Astrocyte of the hippocampus (primary cell): Measurements from ENCODE around the gene C2CD5.
"Not testable (repeated sequence)": the region's sequence is repeated elsewhere in the genome, so short reads cannot be mapped to it uniquely, and the experiment has no call there.

ENCODE experiments used
- DNase-seq: peaks from one replicate; pipeline ENCODE4 v3.0.0; 2011; ENCODE audit warnings: low read depth, low spot score

The C2CD5 gene

GRCh38 chr12:22535478-22535877, 8.9 kb downstream of the C2CD5 start:
- no peak for DNase-seq

DNA sequence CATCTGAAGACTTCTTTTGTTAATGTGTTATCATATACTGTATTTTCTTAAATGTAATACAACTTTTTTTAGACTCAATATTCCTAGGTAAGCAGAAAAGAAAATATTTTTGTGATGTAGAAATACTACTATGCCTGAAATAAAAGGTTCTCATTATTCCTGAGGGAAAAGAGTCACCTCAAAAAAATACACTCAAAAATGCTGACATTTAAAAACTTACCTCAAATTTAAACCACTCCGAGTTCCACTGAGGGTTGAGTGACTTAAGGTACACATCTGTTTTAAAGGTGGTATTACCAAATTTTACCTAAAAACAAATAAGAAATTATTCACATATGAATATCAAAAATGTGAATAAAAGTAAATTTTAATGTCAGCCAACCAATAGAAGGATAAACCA, 9.3 kb downstream of the C2CD5 start:
- DNase-seq = no peak

GRCh38 chr12:22533155-22533554, 11.2 kb downstream of the C2CD5 start:
- DNase-seq = no peak

DNA sequence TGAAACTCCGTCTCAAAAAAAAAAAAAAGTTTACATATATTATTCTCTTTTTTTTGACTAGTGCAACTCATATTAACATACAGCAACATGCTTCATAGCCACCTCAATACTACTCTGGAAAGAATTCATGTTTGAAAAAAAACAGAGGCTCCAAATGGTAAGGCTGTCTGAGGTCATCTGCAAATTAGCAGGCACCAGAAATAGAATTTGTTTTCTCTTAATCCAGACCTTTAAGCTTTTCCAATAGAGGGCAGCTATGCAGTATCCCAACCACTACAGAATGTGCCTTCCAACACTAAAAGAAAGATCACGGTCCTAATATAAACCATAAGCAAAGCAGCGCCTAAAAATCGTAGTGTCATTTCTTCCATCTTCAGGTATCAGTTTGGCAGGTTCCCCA, 12.0 kb downstream of the C2CD5 start:
- no peak for DNase-seq

- DNase-seq = no peak
Measured at GRCh38 chr12:22531205-22531604, 13.1 kb downstream of the C2CD5 start.

DNA sequence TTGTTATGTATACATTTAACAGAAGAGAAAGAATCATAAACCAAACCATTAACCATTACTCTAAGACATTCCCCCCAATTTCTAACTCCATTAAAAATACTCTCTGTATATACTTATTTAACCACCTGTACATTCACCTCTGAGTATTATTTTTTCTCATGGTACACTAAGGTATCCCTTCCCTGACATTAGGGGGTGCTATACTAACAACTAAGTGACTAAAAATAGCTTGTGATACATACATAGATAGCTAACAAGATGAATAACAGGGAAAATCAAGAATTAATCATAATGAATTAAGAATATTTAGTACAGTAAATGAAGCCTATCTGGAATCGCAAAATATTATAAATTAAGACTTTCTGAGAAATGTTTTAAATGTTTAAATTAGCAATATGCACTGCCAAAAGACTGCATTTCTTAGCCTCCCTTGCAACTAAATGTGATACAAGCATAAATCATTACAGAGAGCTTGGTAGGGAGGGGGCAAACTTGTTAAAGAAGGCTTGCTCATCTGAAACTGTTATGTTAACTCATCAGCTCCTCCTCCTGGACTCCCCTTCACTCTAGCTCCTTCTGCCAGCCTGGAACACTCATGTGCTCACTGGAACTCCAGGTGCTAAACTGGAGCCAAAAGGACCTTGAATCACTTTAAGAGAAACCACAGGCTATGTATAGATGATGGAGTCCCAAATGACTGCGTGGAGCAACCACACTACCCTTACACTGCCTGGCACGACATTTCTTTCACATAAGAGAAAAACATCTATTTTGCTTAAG, 14.9 kb downstream of the C2CD5 start:
- DNase-seq = peak; percentile 5

GRCh38 chr12:22527999-22528398, 16.3 kb downstream of the C2CD5 start:
- DNase-seq = peak; percentile 15

DNA sequence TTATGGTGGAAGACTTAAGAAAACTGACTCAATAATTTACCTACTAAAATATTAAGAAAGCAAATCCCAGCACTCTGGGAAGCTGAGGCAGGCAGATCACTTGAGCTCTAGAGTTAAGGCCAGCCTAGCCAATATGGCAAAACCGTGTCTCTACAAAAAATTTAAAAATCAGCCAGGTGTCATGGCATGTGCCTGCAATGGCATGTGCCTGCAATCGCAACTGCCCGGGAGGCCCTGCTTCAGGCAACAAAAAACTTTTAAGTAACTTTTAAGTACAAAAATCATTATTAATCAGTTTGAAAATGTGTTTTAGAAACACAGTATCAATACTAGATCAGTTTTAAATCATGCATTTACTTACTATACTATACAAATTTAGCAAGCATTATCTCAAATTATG, 17.5 kb downstream of the C2CD5 start:
- no peak for DNase-seq

- no peak for DNase-seq
Measured at GRCh38 chr12:22525426-22525825, 18.9 kb downstream of the C2CD5 start.

- peak; percentile 26 for DNase-seq
Measured at GRCh38 chr12:22518998-22519397, 25.3 kb downstream of the C2CD5 start.

GRCh38 chr12:22518060-22518719, 26.2 kb downstream of the C2CD5 start:
- peak; percentile 73 for DNase-seq

- no peak for DNase-seq
Measured at GRCh38 chr12:22514875-22515274, 29.5 kb downstream of the C2CD5 start.

DNA sequence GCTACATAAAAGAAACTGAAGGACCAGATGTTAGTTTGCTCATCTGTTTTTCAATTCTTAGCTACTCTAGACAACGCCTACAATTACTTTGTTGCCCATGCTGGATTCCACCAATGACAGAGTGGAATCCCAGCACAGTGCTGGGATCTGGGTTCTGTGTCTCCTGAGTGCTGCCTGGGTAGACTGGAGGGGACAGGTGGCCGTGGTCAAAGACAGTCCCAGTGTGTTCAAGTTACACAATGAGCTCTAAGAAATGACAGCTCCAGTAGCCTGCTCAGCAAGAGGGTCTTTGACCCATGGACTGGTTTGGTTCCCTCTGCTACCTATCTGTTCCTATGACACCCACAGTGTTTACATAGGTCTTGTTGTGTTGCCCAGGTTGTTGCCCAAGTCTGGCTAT, 38.5 kb downstream of the C2CD5 start:
- DNase-seq = no peak

DNA sequence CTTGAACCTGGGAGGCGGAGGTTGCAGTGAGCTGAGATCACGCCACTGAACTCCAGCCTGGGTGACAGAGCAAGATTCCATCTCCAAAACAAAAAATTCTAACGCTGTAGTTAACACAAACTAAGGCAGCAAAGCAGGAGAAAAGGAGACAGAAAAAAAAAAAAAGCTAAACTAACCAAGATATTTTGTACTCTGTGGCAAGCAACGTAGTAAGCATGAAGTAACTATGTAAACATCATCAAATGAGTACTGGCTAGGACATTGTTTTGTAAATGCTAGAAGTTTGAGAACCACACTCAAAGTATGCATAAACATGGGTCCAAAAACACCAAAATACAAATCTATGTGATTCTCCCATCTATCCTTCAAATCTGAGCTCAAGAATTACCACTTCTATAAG, 44.2 kb downstream of the C2CD5 start:
- DNase-seq = no peak

DNA sequence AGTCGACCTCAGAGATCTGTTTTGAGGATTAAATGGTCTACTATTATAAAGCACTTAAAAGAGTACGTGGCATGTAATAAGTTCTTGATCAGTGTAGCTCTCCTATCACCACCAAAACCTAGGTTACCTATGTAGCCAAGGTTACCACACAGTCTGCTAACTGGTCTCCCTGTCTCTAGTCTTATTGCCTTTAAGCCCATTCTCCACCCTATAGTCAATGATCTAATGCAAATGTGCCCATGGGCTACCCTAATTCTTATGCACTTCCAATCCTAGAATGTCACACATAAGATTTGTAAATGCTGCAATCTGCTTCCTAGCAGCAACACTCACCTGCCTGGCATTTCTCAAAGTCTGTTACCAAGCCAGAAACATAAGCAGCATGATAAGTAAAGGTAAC, 44.9 kb downstream of the C2CD5 start:
- no peak for DNase-seq

DNA sequence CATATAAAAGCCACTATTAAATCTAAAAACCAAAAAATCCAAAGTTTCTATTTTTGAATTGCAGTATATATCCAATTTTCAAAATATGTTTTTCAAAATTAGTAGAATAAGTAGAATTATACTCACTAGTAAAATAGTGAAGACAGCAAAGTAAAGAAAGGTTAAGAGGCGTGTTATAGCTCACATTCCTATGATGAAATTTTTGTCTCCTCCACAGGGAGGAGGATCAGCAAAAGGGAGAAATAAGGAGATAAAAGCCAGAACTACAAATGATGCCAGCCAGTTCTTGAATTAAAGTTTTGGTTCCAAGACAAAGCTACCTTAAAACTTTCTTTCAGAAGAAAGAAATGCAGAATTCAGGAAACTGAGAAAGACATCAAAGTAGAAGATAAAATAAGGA, 50.0 kb downstream of the C2CD5 start:
- no peak for DNase-seq

DNA sequence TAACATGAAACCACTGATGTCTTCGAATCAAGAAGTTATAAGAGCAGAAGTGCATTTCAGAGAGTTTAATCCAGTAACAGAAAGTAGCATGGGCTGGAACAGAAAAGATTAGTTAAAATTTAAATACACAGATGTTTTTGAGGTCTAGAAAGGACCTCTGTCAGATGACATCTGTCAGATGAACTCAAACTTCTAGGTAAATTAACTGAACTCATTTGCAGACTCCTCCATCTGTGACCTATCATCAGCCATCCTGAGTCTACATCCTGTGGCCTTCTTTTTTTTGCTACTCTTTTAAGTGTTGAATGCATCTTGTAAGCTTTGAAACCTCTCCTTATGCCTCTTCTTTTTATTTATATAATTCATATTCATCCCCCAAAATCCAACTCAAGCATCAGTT, 53.3 kb downstream of the C2CD5 start:
- DNase-seq = no peak

GRCh38 chr12:22488478-22488877, 55.9 kb downstream of the C2CD5 start:
- no peak for DNase-seq

- DNase-seq = not testable (repeated sequence)
Measured at GRCh38 chr12:22487683-22488082, 56.7 kb downstream of the C2CD5 start.

DNA sequence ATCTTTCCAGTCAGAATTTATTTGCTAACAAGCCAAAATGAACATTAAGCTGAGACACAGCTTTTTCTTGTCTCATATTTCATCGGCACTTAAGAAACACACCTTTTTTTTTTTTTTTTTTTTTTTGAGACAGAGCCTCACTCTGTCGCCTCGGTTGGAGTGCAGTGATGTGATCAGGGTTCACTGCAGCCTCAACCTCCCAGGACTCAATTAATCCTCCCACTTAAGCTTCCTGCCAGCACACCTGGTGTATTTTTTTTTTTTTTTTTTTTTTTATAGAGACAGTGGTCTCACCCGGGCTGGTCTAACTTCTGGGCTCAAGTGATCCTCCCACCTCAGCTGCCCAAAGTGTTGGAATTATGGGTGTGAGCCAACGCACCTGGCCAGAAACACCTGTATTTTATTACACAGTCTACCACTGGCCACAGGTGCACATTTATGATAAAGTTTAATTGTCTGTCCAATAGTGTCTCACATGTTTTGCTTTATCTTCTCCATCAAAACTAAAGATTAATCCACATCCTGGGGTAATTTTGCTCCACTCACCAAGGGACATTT, 62.7 kb downstream of the C2CD5 start:
- no peak for DNase-seq

- not testable (repeated sequence) for DNase-seq
Measured at GRCh38 chr12:22480814-22481213, 63.5 kb downstream of the C2CD5 start.

DNA sequence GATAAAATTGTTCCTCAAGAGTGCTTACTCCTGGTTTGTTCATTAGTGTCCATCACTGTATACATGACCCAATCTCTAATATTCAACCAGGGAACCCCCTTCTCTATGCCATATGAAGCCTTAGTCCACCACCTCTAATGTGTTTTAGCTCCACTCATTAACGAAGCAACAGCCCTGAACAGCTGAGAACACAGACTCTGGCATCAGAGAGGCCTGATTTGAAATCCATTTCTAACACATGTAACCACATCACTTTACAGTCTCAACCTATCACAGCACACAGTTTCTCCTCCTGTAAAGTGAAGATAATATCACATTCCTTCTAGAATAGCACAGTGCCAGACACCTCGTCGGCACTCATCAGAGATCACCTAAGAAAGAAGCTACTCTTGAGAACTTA, 64.3 kb downstream of the C2CD5 start:
- DNase-seq = no peak

DNA sequence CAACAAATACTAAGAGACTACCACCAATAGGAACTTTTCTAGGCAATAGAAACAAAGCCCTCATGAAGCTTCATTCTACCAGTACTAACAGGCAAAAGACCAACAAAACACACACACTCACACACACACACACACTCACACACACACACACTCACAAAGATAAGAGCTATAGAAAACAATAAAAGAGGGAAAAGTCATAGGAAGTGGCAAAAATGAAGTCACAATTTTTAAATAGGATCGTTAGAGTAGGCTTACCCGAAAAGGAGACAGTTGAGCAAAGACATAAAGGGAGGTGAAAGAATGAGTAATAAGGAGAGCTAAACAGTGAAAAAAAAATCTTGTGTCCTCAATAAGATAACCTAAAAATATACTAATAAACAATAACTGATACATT, 66.5 kb downstream of the C2CD5 start:
- DNase-seq = no peak
